HFFc6 (cell line): ENCODE data around the gene TMED7. TPM values are rescaled to one million over a fixed set of nuclear protein-coding genes. Genes with fewer than 3 reads are reported as not detected.

Experiments
- DNase-seq: peaks from one replicate; pipeline ENCODE4 v3.0.0-alpha.2; 2018
- H3K27ac Mint-ChIP-seq: 2 replicates; pipeline ENCODE4 v1.8.0; 2020; ENCODE audit warnings: mild to moderate bottlenecking, mixed read lengths
- H3K27me3 Mint-ChIP-seq: 2 replicates; pipeline ENCODE4 v1.8.0; 2021; ENCODE audit warnings: mild to moderate bottlenecking, moderate library complexity, mixed read lengths; ENCODE audit not compliant: insufficient read depth
- H3K36me3 Mint-ChIP-seq: 2 replicates; pipeline ENCODE4 v1.8.0; 2021; ENCODE audit warnings: low read depth, mixed read lengths
- H3K4me1 Mint-ChIP-seq: 2 replicates; pipeline ENCODE4 v1.8.0; 2020; ENCODE audit warnings: low read depth, mixed read lengths
- H3K4me3 Mint-ChIP-seq: 2 replicates; pipeline ENCODE4 v1.8.0; 2020; ENCODE audit warnings: mild to moderate bottlenecking, moderate library complexity, mixed read lengths
- H3K9me3 Mint-ChIP-seq: 2 replicates; pipeline ENCODE4 v1.8.0; 2020; ENCODE audit warnings: mild to moderate bottlenecking, mixed read lengths
- total RNA-seq, 6 experiments: library from RNA; stranded (reverse); fragmentation: NEBNext Ultra II Directional; extraction: Animal tissue kit (Norgen Biotek cat#: 25700); gene quantifications; 2 replicates in 1 of 6; 3 replicates in 5 of 6; pipeline ENCODE4 v1.2.3, GENCODE V29; 2021
- TF ChIP-seq, protein P1 (sequence below): fragments of 200-600 bp; sonication (generic); IDR thresholded peaks from 2 replicates; pipeline ENCODE4 v1.5.0; 2021; ENCODE audit warnings: antibody characterized with exemption, mild to moderate bottlenecking

TMED7 gene
- total RNA-seq, 6 experiments from 2014 or later, result 162 to 194 (median 175) TPM

DNA sequence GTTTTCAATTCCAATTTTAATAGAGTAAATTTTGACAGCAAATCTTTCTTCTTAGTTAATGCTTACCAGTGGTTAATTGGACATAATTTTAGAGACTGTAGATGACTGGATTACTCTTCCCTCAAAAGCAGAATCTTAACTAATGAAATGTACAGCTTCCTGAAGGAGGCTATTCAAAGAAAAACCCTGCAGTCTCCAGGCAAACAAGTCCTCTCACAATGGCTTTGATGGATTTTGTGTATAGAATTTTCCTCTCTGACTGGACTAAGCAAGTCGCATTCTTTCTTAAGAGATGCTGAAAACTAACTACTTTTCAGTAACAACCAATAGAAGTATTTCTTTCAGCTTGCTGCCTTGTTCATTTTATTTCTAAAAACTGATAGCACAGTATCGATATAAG, 35.7 kb upstream of the TMED7 start:
- H3K4me3 Mint-ChIP-seq, result no peak overlapping the region
- H3K36me3 Mint-ChIP-seq, result peaks cover 2% of the 10 kb centered on the region; the same call in 1 of the 2 replicates
- TF ChIP-seq, protein P1, sequence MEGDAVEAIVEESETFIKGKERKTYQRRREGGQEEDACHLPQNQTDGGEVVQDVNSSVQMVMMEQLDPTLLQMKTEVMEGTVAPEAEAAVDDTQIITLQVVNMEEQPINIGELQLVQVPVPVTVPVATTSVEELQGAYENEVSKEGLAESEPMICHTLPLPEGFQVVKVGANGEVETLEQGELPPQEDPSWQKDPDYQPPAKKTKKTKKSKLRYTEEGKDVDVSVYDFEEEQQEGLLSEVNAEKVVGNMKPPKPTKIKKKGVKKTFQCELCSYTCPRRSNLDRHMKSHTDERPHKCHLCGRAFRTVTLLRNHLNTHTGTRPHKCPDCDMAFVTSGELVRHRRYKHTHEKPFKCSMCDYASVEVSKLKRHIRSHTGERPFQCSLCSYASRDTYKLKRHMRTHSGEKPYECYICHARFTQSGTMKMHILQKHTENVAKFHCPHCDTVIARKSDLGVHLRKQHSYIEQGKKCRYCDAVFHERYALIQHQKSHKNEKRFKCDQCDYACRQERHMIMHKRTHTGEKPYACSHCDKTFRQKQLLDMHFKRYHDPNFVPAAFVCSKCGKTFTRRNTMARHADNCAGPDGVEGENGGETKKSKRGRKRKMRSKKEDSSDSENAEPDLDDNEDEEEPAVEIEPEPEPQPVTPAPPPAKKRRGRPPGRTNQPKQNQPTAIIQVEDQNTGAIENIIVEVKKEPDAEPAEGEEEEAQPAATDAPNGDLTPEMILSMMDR, result no peak
- peaks cover 19% of the 10 kb centered on the region for H3K4me1 Mint-ChIP-seq
- H3K27me3 Mint-ChIP-seq, result peaks cover 27% of the 10 kb centered on the region
- H3K27ac Mint-ChIP-seq, result no peak overlapping the region
- H3K9me3 Mint-ChIP-seq, result no peaks in the 10 kb centered on the region
- no peak for DNase-seq

DNA sequence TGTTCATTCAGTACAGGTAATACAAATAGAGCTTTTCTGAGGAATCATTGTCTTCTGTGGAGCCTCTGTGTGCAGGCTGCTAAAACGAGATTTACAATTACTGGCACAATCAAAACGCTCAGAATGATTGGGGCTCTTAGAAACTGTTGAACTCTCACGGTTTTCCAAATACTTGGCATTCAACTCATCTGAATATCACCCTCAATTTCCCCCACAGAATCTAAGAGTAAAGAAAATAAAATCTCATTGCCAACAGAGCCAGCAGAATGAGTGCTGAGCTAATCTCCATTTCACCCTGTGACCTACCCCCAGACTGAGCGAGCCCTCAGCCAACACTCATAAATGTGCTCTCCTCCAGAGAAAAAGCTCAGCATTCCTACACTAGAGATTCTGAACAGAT, 35.3 kb upstream of the TMED7 start:
- H3K9me3 Mint-ChIP-seq, result no peaks in the 10 kb centered on the region
- no peak for DNase-seq
- no peak overlapping the region for H3K4me3 Mint-ChIP-seq
- H3K36me3 Mint-ChIP-seq, result no peaks in the 10 kb centered on the region
- TF ChIP-seq, protein P1, result no peak
- no peak overlapping the region for H3K27ac Mint-ChIP-seq
- peaks cover 27% of the 10 kb centered on the region for H3K27me3 Mint-ChIP-seq
- H3K4me1 Mint-ChIP-seq, result peaks cover 24% of the 10 kb centered on the region

DNA sequence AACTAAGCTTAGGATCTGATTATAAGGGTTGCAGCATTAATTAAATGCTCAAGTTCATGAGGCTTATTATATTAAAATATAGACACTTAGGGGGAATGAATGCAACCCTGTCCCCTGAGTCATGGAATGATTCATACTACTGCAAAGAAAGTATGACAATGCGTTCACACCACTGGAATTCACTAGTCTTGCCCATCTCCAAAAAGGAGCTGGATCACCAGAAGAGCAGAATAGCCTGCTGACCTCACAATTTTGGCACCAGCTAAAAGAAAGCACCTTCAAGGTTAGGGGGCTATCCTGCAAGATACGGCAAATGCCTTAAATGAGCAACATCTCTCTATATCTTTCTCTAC, 32.0 kb upstream of the TMED7 start:
- peak overlapping the region; percentile 50 for H3K27ac Mint-ChIP-seq
- H3K4me1 Mint-ChIP-seq, result peaks cover 26% of the 10 kb centered on the region
- H3K36me3 Mint-ChIP-seq, result no peaks in the 10 kb centered on the region
- peaks cover 12% of the 10 kb centered on the region for H3K27me3 Mint-ChIP-seq
- 0 out of 2 replicates have a peak overlapping the region, but pooled peaks have one; percentile 11 for H3K4me3 Mint-ChIP-seq
- TF ChIP-seq, protein P1, result no peak
- DNase-seq, result peak; percentile 73
- no peaks in the 10 kb centered on the region for H3K9me3 Mint-ChIP-seq

DNA sequence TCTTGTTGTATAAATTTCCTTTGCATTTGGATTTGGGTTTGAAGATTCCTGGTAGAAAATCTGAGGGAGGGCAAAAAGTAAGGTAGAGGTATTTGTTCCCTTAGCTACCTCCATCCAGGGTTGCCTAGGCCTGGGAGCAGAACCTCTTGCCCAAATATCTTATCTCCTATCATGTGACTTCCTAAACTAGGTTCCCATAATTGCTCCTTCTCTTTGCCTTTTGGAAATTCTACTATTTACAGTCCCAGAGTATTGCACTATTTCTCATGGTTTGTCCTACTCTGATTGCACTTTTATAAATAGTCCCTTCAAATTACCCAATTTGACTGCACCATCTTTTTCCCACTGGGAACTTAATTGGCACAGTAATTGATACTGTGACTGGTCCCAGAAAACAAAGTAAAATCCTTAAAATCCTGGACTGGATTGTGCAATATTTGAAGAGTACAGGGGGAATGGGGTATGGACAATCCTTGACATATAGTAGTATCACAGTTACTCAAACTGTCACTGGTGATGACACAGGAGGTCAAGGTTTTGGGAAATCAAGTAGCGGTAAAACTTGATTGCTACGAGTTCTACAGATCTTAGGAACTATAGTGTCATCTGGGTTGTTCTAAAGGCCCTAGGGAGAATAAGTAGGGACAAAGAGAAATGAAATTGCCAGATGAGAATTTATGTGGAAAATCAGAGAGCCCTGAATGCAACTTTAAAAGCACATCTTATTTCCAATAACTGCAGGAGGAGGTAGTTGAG, 31.5 kb upstream of the TMED7 start:
- Mint-ChIP-seq H3K4me3 (0 out of 2 replicates have a peak overlapping the region, but pooled peaks have one; percentile 11), H3K27me3 (peaks cover 8% of the 10 kb centered on the region; the same call in 1 of the 2 replicates), H3K36me3 (no peaks in the 10 kb centered on the region), H3K9me3 (no peaks in the 10 kb centered on the region), H3K4me1 (peaks cover 26% of the 10 kb centered on the region), H3K27ac (peak overlapping the region; percentile 50)
- TF ChIP-seq, protein P1, result no peak
- no peak for DNase-seq

DNA sequence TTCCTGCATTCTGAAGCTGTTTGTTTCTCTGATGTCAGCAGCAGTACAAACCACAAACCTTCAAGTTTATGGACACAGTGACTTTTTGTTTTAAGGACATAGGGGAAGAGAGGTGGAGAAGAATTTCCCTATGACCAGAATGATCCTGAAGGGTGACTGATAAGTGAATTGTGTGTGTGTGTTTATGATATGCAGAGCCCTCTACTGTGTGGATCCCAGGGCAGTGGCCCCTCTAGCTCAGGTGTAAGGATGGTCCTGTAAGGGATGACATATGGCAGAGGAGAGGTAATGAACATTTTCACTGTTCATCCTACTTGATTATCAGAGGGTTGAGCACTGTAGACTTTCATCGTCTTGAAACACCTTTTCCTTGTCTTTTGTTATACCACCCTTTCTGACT, 30.6 kb upstream of the TMED7 start:
- TF ChIP-seq, protein P1, result no peak
- Mint-ChIP-seq H3K27me3 (peaks cover 6% of the 10 kb centered on the region; the same call in 1 of the 2 replicates), H3K36me3 (no peaks in the 10 kb centered on the region), H3K9me3 (no peaks in the 10 kb centered on the region), H3K27ac (no peak overlapping the region), H3K4me1 (peaks cover 26% of the 10 kb centered on the region), H3K4me3 (no peak overlapping the region)
- DNase-seq, result no peak
